Loucy (cell line): Measurements from ENCODE around the gene ETFA.

Experiments used
- H2AFZ ChIP-seq: fragments of 200-600 bp; sonication (generic); 2 replicates; pipeline ENCODE4 v1.6.0; 2016; ENCODE audit warnings: antibody characterized with exemption, mild to moderate bottlenecking, low read length, moderate library complexity
- H3F3A ChIP-seq: fragments of 200-600 bp; 2 replicates; pipeline ENCODE4 v1.6.0; 2016; ENCODE audit warnings: antibody characterized with exemption, low read depth, mild to moderate bottlenecking
- H3K27me3 ChIP-seq: fragments of 200-600 bp; sonication (generic); 2 replicates; pipeline ENCODE4 v1.6.1; 2014; ENCODE audit warnings: low read length, mild to moderate bottlenecking; ENCODE audit not compliant: insufficient read depth, poor library complexity, severe bottlenecking
- H3K36me3 ChIP-seq: fragments of 200-600 bp; sonication (generic); 2 replicates; pipeline ENCODE4 v1.6.1; 2016; ENCODE audit warnings: low read length; ENCODE audit not compliant: insufficient read depth
- H3K4me1 ChIP-seq: fragments of 200-600 bp; sonication (generic); 2 replicates; pipeline ENCODE4 v1.5.1; 2014; ENCODE audit warnings: low read length, mild to moderate bottlenecking; ENCODE audit not compliant: insufficient read depth, poor library complexity, severe bottlenecking
- H3K4me2 ChIP-seq: fragments of 200-600 bp; sonication (generic); 2 replicates; pipeline ENCODE4 v1.6.0; 2014; ENCODE audit warnings: antibody characterized with exemption, low read length, low read depth, mild to moderate bottlenecking; ENCODE audit not compliant: poor library complexity, severe bottlenecking
- H3K4me3 ChIP-seq: fragments of 200-600 bp; sonication (generic); 2 replicates; pipeline ENCODE4 v1.5.1; 2014; ENCODE audit warnings: low read length, mild to moderate bottlenecking, mixed read lengths; ENCODE audit not compliant: poor library complexity, severe bottlenecking
- H3K79me2 ChIP-seq: fragments of 200-600 bp; sonication (generic); 2 replicates; pipeline ENCODE4 v1.6.1; 2014; ENCODE audit warnings: low read length; ENCODE audit not compliant: insufficient read depth
- H3K9ac ChIP-seq: fragments of 200-600 bp; sonication (generic); 2 replicates; pipeline ENCODE4 v1.6.0; 2014; ENCODE audit warnings: mild to moderate bottlenecking, low read depth, low read length, moderate library complexity; ENCODE audit not compliant: poor library complexity, severe bottlenecking
- H3K9me2 ChIP-seq: fragments of 200-600 bp; sonication (generic); replicated peaks from 2 replicates; pipeline ENCODE4 v1.6.1; 2016; ENCODE audit warnings: low read depth, low read length, mixed read lengths
- H3K9me3 ChIP-seq: fragments of 200-600 bp; sonication (generic); 2 replicates; pipeline ENCODE4 v1.6.1; 2014; ENCODE audit warnings: mild to moderate bottlenecking, antibody characterized with exemption, low read length, low read depth; ENCODE audit not compliant: insufficient read depth
- H4K20me1 ChIP-seq: fragments of 200-600 bp; sonication (generic); 2 replicates; pipeline ENCODE4 v1.6.0; 2014; ENCODE audit warnings: antibody characterized with exemption, low read length, mild to moderate bottlenecking; ENCODE audit not compliant: insufficient read depth, poor library complexity, severe bottlenecking
- CTCF ChIP-seq: fragments of 200-600 bp; sonication (generic); conservative IDR thresholded peaks from 2 replicates; pipeline ENCODE4 v1.5.1; 2014; ENCODE audit warnings: mild to moderate bottlenecking, antibody characterized with exemption, low read length
- EZH2phosphoT487 ChIP-seq: fragments of 200-600 bp; IDR thresholded peaks from 2 replicates; pipeline ENCODE4 v1.6.1; 2018; ENCODE audit warnings: antibody characterized with exemption, mild to moderate bottlenecking, moderate library complexity, borderline replicate concordance

The ETFA gene

GRCh38 chr15:76169018-76169417 is 142.3 kb downstream of the ETFA start:
- Histone ChIP-seq H3F3A (no peaks in the 10 kb centered on the region), H3K27me3 (no peaks in the 10 kb centered on the region), H3K4me2 (no peak overlapping the region), H3K79me2 (no peaks in the 10 kb centered on the region), H2AFZ (peak overlapping the region; percentile 79), H3K36me3 (no peaks in the 10 kb centered on the region), H3K9me2 (no peaks in the 10 kb centered on the region), H3K4me3 (no peak overlapping the region), H3K9me3 (no peaks in the 10 kb centered on the region), H3K4me1 (no peaks in the 10 kb centered on the region), H3K9ac (no peak overlapping the region), H4K20me1 (no peaks in the 10 kb centered on the region)
- no peak for TF ChIP-seq EZH2phosphoT487
- no peak for TF ChIP-seq CTCF

GRCh38 chr15:76168237-76168984 is 142.9 kb downstream of the ETFA start:
- TF ChIP-seq EZH2phosphoT487 (no peak), CTCF (no peak)
- Histone ChIP-seq H3F3A (no peaks in the 10 kb centered on the region), H2AFZ (peak overlapping the region; percentile 79), H3K79me2 (no peaks in the 10 kb centered on the region), H3K9ac (no peak overlapping the region), H3K4me1 (no peaks in the 10 kb centered on the region), H3K4me3 (no peak overlapping the region), H3K9me3 (no peaks in the 10 kb centered on the region), H3K27me3 (no peaks in the 10 kb centered on the region), H4K20me1 (no peaks in the 10 kb centered on the region), H3K9me2 (no peaks in the 10 kb centered on the region), H3K36me3 (no peaks in the 10 kb centered on the region), H3K4me2 (no peak overlapping the region)

GRCh38 chr15:76165951-76166350 is 145.3 kb downstream of the ETFA start:
- Histone ChIP-seq H3K4me2 (no peak overlapping the region), H3K9me2 (no peaks in the 10 kb centered on the region), H2AFZ (no peak overlapping the region), H3F3A (no peaks in the 10 kb centered on the region), H3K79me2 (no peaks in the 10 kb centered on the region), H3K27me3 (no peaks in the 10 kb centered on the region), H4K20me1 (no peaks in the 10 kb centered on the region), H3K4me3 (no peak overlapping the region), H3K9me3 (no peaks in the 10 kb centered on the region), H3K9ac (no peak overlapping the region), H3K36me3 (no peaks in the 10 kb centered on the region), H3K4me1 (no peaks in the 10 kb centered on the region)
- no peak for TF ChIP-seq EZH2phosphoT487
- no peak for TF ChIP-seq CTCF
